ENCODE measurements around the gene ZYX. TPM values are rescaled to one million over a fixed set of nuclear protein-coding genes. Genes with fewer than 3 reads are reported as not detected.

ZYX gene
- total RNA-seq, 1 experiment from 2014 or later: 12.0 TPM

DNA sequence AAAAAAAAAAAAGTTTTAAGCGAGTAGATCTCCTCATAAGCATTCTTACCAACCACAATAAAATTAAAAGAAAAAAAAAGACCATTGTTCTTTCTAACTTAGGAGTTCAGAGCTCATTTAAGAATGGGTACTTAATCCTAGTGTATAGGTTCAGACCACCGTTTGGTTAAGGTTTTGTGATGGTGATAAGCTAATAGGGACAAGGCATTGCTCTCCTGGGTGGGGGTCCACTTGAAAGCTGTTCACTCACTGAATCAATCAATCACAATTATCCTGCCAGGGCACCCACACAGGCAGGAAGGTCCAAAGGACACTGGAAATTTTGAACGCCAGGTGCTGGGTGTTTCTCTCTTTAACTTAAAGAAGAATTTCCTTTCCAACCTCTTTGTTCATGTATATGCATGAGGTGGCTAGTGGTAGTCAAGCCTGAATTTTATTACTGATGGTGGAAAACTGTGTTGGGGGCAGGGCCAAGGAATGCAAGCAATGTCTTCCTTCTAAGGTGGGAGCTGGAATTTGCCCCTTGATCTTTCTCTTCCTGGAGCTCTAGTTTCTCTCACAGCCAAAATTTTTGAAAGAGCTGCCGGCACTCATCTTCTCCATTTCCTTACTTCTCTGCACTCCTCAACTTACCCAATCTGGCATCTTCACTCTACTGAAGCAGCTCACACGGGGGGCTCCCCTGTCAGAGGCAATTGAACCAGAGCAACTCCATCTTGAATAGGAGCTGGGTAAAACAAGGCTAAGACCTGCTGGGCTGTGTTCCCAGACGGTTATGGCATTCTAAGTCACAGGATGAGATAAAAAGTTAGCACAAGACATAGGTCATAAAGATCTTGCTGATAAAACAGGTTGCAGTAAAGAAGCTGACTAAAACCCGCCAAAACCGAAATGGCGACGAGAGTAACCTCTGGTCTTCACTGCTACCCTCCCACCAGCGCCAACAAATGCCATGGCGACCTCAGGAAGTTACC, 11.2 kb upstream of the ZYX start:
- Histone ChIP-seq H3K27me3 (ENCODE audit: low read length) (no peaks in the 10 kb centered on the region), H2AFZ (ENCODE audit: low read length) (no peak overlapping the region), H3K79me2 (ENCODE audit: low read length) (no peaks in the 10 kb centered on the region), H3K4me1 (ENCODE audit: low read length) (peaks cover 8% of the 10 kb centered on the region), H4K20me1 (ENCODE audit: insufficient read depth, low read depth, low read length) (no peaks in the 10 kb centered on the region), H3K9ac (ENCODE audit: low read length) (no peak overlapping the region), H3K4me2 (ENCODE audit: low read depth, low read length, poor library complexity, severe bottlenecking) (no peak overlapping the region), H3K9me2 (replicated peaks; ENCODE audit: insufficient read depth, low read length) (no peaks in the 10 kb centered on the region), H3K9me3 (ENCODE audit: low read length) (no peaks in the 10 kb centered on the region), H3K27ac (ENCODE audit: low read length) (no peak overlapping the region), H3K4me3 (ENCODE audit: low read length) (no peak overlapping the region), H3K36me3 (ENCODE audit: insufficient read depth, low read length) (no peaks in the 10 kb centered on the region)
- no peak for DNase-seq

DNA sequence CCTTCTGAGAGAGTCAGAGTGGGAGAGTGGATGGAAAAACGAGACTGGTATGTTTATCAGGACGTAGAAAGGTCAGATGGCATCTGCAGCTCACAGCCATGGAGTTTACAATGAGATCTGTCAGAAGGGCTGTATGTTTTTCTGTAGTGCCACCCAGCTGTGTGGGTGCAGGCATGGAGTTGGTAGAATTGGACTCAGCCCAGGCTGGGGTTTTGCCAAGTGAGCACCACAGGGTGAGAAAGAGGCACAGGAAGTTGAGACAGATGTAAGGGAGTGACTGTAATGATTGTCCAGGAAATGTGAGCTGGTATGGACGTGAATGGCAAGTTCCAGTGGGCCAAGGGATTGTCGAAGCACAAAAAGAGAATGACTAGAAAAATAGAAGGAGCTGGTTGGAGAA, 9.1 kb upstream of the ZYX start:
- no peaks in the 10 kb centered on the region for H3K27me3 ChIP-seq (ENCODE audit: low read length)
- DNase-seq: no peak
- H3K9me2 ChIP-seq (replicated peaks; ENCODE audit: insufficient read depth, low read length): no peaks in the 10 kb centered on the region
- H3K9ac ChIP-seq (ENCODE audit: low read length): no peak overlapping the region
- no peak overlapping the region for H3K4me2 ChIP-seq (ENCODE audit: low read depth, low read length, poor library complexity, severe bottlenecking)
- H3K27ac ChIP-seq (ENCODE audit: low read length): no peak overlapping the region
- no peak overlapping the region for H2AFZ ChIP-seq (ENCODE audit: low read length)
- H3K4me1 ChIP-seq (ENCODE audit: low read length): peaks cover 14% of the 10 kb centered on the region
- H3K4me3 ChIP-seq (ENCODE audit: low read length): no peak overlapping the region
- no peaks in the 10 kb centered on the region for H3K9me3 ChIP-seq (ENCODE audit: low read length)
- H3K79me2 ChIP-seq (ENCODE audit: low read length): no peaks in the 10 kb centered on the region
- no peaks in the 10 kb centered on the region for H4K20me1 ChIP-seq (ENCODE audit: insufficient read depth, low read depth, low read length)
- no peaks in the 10 kb centered on the region for H3K36me3 ChIP-seq (ENCODE audit: insufficient read depth, low read length)

DNA sequence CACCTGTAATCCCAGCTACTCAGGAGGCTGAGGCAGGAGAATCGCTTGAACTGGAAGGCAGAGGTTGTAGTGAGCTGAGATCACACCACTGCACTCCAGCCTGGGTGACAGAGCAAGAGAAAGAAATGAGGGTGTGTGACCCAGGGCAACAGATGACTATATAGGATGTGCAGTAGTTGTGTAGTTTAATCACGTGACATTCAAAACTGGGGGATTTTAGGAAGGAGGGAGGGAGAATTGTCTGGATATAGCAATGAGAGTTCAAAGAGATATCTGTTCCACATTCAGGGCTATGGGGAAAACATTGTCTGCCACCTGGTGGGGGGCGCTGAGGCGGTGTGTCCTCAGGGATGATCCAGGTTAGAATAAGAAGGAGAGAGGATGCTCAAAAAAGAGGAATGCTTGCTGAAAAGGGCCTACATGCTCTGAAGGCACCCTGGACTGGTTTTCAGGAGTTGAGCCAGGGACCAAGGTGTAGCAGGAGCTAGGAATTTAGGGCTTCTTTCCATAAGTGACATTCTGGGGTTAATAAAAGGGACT, 7.8 kb upstream of the ZYX start:
- no peaks in the 10 kb centered on the region for H3K79me2 ChIP-seq (ENCODE audit: low read length)
- no peaks in the 10 kb centered on the region for H3K36me3 ChIP-seq (ENCODE audit: insufficient read depth, low read length)
- no peak for DNase-seq
- no peak overlapping the region for H3K27ac ChIP-seq (ENCODE audit: low read length)
- H3K27me3 ChIP-seq (ENCODE audit: low read length): no peaks in the 10 kb centered on the region
- H3K4me1 ChIP-seq (ENCODE audit: low read length): peaks cover 14% of the 10 kb centered on the region
- no peaks in the 10 kb centered on the region for H3K9me2 ChIP-seq (replicated peaks; ENCODE audit: insufficient read depth, low read length)
- no peak overlapping the region for H2AFZ ChIP-seq (ENCODE audit: low read length)
- H3K9me3 ChIP-seq (ENCODE audit: low read length): no peaks in the 10 kb centered on the region
- H3K4me3 ChIP-seq (ENCODE audit: low read length): no peak overlapping the region
- no peaks in the 10 kb centered on the region for H4K20me1 ChIP-seq (ENCODE audit: insufficient read depth, low read depth, low read length)
- H3K9ac ChIP-seq (ENCODE audit: low read length): no peak overlapping the region
- H3K4me2 ChIP-seq (ENCODE audit: low read depth, low read length, poor library complexity, severe bottlenecking): no peak overlapping the region

DNA sequence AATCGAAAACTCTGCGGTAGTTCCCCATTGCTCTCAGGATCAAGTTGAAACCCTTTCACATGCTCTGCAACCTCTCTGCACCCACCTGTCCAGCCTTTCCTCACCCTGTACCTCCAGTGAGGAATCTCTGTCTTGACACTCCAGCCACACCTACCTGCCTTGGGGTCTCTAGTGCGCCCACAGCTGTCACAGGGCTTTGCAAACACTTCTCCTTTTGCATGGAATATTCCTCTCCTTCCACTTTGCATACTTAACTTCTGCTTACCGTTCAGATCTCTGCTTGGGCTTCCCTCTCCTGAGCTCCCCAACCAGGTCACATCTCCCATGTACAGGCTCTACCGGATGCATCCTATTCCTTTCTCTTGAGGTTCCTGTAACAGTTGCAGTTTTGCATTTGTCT, 6.6 kb upstream of the ZYX start:
- no peaks in the 10 kb centered on the region for H4K20me1 ChIP-seq (ENCODE audit: insufficient read depth, low read depth, low read length)
- no peaks in the 10 kb centered on the region for H3K9me2 ChIP-seq (replicated peaks; ENCODE audit: insufficient read depth, low read length)
- H3K27me3 ChIP-seq (ENCODE audit: low read length): no peaks in the 10 kb centered on the region
- H3K4me1 ChIP-seq (ENCODE audit: low read length): peaks cover 15% of the 10 kb centered on the region
- no peaks in the 10 kb centered on the region for H3K36me3 ChIP-seq (ENCODE audit: insufficient read depth, low read length)
- no peak overlapping the region for H3K4me3 ChIP-seq (ENCODE audit: low read length)
- no peaks in the 10 kb centered on the region for H3K9me3 ChIP-seq (ENCODE audit: low read length)
- no peak overlapping the region for H3K27ac ChIP-seq (ENCODE audit: low read length)
- no peak overlapping the region for H3K4me2 ChIP-seq (ENCODE audit: low read depth, low read length, poor library complexity, severe bottlenecking)
- H2AFZ ChIP-seq (ENCODE audit: low read length): peak overlapping the region; percentile 3; the same call in 1 of the 2 replicates
- H3K9ac ChIP-seq (ENCODE audit: low read length): no peak overlapping the region
- peak; percentile 43 for DNase-seq
- no peaks in the 10 kb centered on the region for H3K79me2 ChIP-seq (ENCODE audit: low read length)

DNA sequence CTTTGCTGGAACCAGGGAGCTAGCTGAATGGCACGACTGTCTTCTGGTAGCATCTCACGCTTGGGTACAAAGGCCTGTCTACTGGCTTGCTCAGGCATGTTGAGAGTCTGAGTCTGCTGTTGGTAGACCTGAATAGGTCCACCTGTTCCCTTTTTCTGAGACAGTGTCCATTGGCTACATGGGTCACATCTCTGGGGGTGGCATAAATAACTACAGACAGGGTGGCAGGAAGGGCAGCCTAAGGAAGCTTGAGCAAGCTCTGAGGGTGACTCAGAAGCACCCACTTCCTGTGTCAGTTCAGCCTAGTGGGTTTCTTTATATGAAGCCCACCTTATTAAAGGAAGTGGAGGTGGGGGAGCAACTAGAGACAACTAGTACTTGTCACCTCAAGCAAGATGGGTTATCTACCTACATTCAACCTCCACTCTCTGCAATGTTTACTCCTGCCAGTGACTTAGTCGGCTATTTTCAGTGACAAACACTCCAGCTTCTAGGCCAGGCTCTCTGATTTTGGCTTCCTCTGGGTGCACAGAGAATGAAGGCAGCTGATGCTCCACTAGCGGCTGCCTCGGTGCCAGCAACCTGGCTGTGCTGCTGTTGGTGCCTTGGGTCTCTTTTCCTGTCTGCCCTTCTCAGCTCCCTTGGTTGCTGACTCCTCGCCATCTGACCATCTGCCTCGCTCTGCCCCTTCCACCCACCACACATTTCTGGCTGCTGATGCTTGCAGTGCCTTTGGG, 5.7 kb upstream of the ZYX start:
- peak overlapping the region; percentile 3; the same call in 1 of the 2 replicates for H2AFZ ChIP-seq (ENCODE audit: low read length)
- no peaks in the 10 kb centered on the region for H4K20me1 ChIP-seq (ENCODE audit: insufficient read depth, low read depth, low read length)
- no peaks in the 10 kb centered on the region for H3K36me3 ChIP-seq (ENCODE audit: insufficient read depth, low read length)
- no peak overlapping the region for H3K9ac ChIP-seq (ENCODE audit: low read length)
- no peak overlapping the region for H3K27ac ChIP-seq (ENCODE audit: low read length)
- no peaks in the 10 kb centered on the region for H3K27me3 ChIP-seq (ENCODE audit: low read length)
- peaks cover 20% of the 10 kb centered on the region for H3K4me1 ChIP-seq (ENCODE audit: low read length)
- no peaks in the 10 kb centered on the region for H3K9me2 ChIP-seq (replicated peaks; ENCODE audit: insufficient read depth, low read length)
- H3K4me3 ChIP-seq (ENCODE audit: low read length): no peak overlapping the region
- no peaks in the 10 kb centered on the region for H3K9me3 ChIP-seq (ENCODE audit: low read length)
- no peaks in the 10 kb centered on the region for H3K79me2 ChIP-seq (ENCODE audit: low read length)
- DNase-seq: peak; percentile 47
- no peak overlapping the region for H3K4me2 ChIP-seq (ENCODE audit: low read depth, low read length, poor library complexity, severe bottlenecking)

DNA sequence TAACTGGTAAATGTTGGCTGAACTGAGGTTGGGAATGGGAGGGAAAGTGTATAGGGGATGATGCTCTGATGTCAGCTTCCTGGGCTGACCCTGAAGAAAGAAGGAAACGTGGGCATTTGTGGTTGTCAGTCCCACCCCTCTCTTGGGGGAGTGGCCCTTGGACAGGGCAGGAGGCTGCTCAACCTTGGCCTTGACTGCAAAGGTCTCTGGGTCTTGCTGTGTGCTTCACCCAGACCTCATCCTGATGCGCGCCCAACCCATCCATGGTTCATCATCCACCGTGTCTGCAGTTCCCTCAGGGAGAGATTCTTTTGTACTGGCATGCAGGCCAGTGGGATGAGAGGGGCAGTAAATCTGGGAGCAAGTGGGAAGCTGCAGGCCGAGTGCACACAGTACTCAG, 4.7 kb upstream of the ZYX start:
- Histone ChIP-seq H3K9me3 (ENCODE audit: low read length) (no peaks in the 10 kb centered on the region), H3K36me3 (ENCODE audit: insufficient read depth, low read length) (no peaks in the 10 kb centered on the region), H3K27ac (ENCODE audit: low read length) (no peak overlapping the region), H3K4me2 (ENCODE audit: low read depth, low read length, poor library complexity, severe bottlenecking) (no peak overlapping the region), H3K27me3 (ENCODE audit: low read length) (no peaks in the 10 kb centered on the region), H3K9me2 (replicated peaks; ENCODE audit: insufficient read depth, low read length) (no peaks in the 10 kb centered on the region), H2AFZ (ENCODE audit: low read length) (no peak overlapping the region), H4K20me1 (ENCODE audit: insufficient read depth, low read depth, low read length) (no peaks in the 10 kb centered on the region), H3K9ac (ENCODE audit: low read length) (no peak overlapping the region), H3K79me2 (ENCODE audit: low read length) (no peaks in the 10 kb centered on the region), H3K4me3 (ENCODE audit: low read length) (no peak overlapping the region), H3K4me1 (ENCODE audit: low read length) (peaks cover 20% of the 10 kb centered on the region)
- DNase-seq: no peak

DNA sequence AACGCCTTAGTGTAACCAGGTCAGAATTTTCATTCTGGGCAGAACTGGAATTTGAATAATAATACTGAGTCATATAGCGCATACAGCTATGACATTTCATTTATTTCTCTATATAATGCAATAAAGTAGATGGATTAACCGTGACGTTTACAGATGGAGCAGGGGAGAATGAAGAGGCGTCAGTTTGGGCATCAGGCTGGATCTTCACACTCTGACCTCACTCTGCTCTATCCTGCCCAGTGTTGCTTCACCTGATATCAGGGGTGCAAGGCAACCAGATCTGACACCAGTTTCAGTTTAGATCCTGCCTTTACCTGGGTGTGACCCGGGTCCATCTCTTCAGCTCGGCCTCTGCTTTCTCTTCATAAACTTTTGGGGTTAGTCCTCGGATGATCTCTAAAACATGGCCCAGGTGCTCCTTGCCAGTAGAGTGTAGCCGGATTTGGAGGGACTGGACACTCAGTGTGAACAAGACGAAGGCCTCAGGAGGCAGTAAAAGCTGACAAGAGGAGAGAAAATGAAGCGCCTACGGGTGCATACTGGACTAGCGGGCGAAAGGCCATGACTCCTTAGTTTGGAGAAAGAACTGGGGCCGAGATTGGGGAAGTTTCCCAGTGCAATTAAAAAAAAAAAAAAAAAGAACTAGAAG, 1.4 kb upstream of the ZYX start:
- no peaks in the 10 kb centered on the region for H3K27me3 ChIP-seq (ENCODE audit: low read length)
- H4K20me1 ChIP-seq (ENCODE audit: insufficient read depth, low read depth, low read length): no peaks in the 10 kb centered on the region
- no peak overlapping the region for H2AFZ ChIP-seq (ENCODE audit: low read length)
- no peaks in the 10 kb centered on the region for H3K36me3 ChIP-seq (ENCODE audit: insufficient read depth, low read length)
- H3K4me1 ChIP-seq (ENCODE audit: low read length): peaks cover 17% of the 10 kb centered on the region
- H3K9ac ChIP-seq (ENCODE audit: low read length): peak overlapping the region; percentile 85
- H3K9me2 ChIP-seq (replicated peaks; ENCODE audit: insufficient read depth, low read length): no peaks in the 10 kb centered on the region
- peak overlapping the region; percentile 89 for H3K4me2 ChIP-seq (ENCODE audit: low read depth, low read length, poor library complexity, severe bottlenecking)
- no peak for DNase-seq
- H3K79me2 ChIP-seq (ENCODE audit: low read length): no peaks in the 10 kb centered on the region
- peak overlapping the region; percentile 83 for H3K4me3 ChIP-seq (ENCODE audit: low read length)
- H3K27ac ChIP-seq (ENCODE audit: low read length): no peak overlapping the region
- no peaks in the 10 kb centered on the region for H3K9me3 ChIP-seq (ENCODE audit: low read length)

DNA sequence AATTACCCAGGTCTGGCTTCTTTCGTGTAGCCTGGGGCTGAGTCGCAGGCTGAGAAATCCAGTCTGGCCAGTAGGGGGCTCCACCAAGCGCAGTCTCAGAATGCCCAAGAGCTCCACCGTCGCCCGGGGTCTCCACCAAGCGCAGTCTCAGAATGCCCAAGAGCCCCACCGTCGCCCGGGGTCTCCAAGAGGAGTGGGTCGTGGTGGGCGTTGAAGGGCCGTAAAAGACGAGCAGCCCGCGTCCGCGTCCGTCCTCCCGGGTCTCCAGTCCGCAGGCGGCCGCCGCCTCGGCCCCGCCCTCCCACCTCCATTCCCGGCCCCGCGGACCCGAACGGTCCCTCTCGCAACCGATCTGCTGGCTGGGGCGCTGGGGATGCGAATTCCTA, 892 bp upstream of the ZYX start:
- no peaks in the 10 kb centered on the region for H3K36me3 ChIP-seq (ENCODE audit: insufficient read depth, low read length)
- H3K4me3 ChIP-seq (ENCODE audit: low read length): peak overlapping the region; percentile 83
- H3K79me2 ChIP-seq (ENCODE audit: low read length): no peaks in the 10 kb centered on the region
- H3K27ac ChIP-seq (ENCODE audit: low read length): no peak overlapping the region
- peak overlapping the region; percentile 85 for H3K9ac ChIP-seq (ENCODE audit: low read length)
- peak; percentile 94 for DNase-seq
- H3K4me2 ChIP-seq (ENCODE audit: low read depth, low read length, poor library complexity, severe bottlenecking): peak overlapping the region; percentile 89
- H4K20me1 ChIP-seq (ENCODE audit: insufficient read depth, low read depth, low read length): no peaks in the 10 kb centered on the region
- H3K4me1 ChIP-seq (ENCODE audit: low read length): peaks cover 12% of the 10 kb centered on the region
- no peaks in the 10 kb centered on the region for H3K27me3 ChIP-seq (ENCODE audit: low read length)
- peak overlapping the region; percentile 82 for H2AFZ ChIP-seq (ENCODE audit: low read length)
- H3K9me3 ChIP-seq (ENCODE audit: low read length): no peaks in the 10 kb centered on the region
- no peaks in the 10 kb centered on the region for H3K9me2 ChIP-seq (replicated peaks; ENCODE audit: insufficient read depth, low read length)
